ENCODE data around the gene CYP2A6.
"Not testable (repeated sequence)": the region's sequence is repeated elsewhere in the genome, so short reads cannot be mapped to it uniquely, and the experiment has no call there.

CYP2A6 gene

GRCh38 chr19:40850277-40850676 lies at the start of gene CYP2A6:
Gene CYP2A6 (minus strand): TSS chr19:40850447. CDS start chr19:40850426, 21 bp downstream.
- not testable (repeated sequence) for H3K9ac ChIP-seq, H3K27ac ChIP-seq, H3K4me1 ChIP-seq, H3K9me3 ChIP-seq, H4K20me1 ChIP-seq, H3K4me3 ChIP-seq, H3K4me2 ChIP-seq, H3K36me3 ChIP-seq, H3K27me3 ChIP-seq

GRCh38 chr19:40899964-40900363 lies 49.7 kb upstream of the CYP2A6 start:
- not testable (repeated sequence) for H3K4me2 ChIP-seq, H3K9ac ChIP-seq, H3K36me3 ChIP-seq, H3K27me3 ChIP-seq, H3K9me3 ChIP-seq, H4K20me1 ChIP-seq, H3K27ac ChIP-seq, H3K4me1 ChIP-seq, H3K4me3 ChIP-seq

GRCh38 chr19:40896843-40897789 lies 46.9 kb upstream of the CYP2A6 start:
- H4K20me1 ChIP-seq, H3K4me2 ChIP-seq, H3K4me1 ChIP-seq, H3K27me3 ChIP-seq, H3K4me3 ChIP-seq, H3K36me3 ChIP-seq, H3K9ac ChIP-seq, H3K9me3 ChIP-seq, H3K27ac ChIP-seq: not testable (repeated sequence)

GRCh38 chr19:40896418-40896796 lies 46.2 kb upstream of the CYP2A6 start:
- H3K36me3 ChIP-seq, result no peaks in the 10 kb centered on the region

GRCh38 chr19:40893112-40893511 lies 42.9 kb upstream of the CYP2A6 start:
- no peaks in the 10 kb centered on the region for H3K4me1 ChIP-seq
- H3K4me3 ChIP-seq, result no peak overlapping the region
- no peaks in the 10 kb centered on the region for H3K27me3 ChIP-seq
- no peaks in the 10 kb centered on the region for H3K36me3 ChIP-seq
- H3K4me2 ChIP-seq, result no peak overlapping the region
- no peaks in the 10 kb centered on the region for H3K9me3 ChIP-seq
- H4K20me1 ChIP-seq, result no peaks in the 10 kb centered on the region
- no peak for TF ChIP-seq Cebpa-rat (IDR thresholded peaks at IDR 0.05)
- no peak overlapping the region for H3K9ac ChIP-seq
- no peak overlapping the region for H3K27ac ChIP-seq

More at GRCh38 chr19:40896418-40896796, 46.2 kb upstream of the CYP2A6 start:
- Histone ChIP-seq H3K4me3 (no peak overlapping the region), H3K27ac (no peak overlapping the region), H4K20me1 (no peaks in the 10 kb centered on the region), H3K27me3 (no peaks in the 10 kb centered on the region), H3K9me3 (no peaks in the 10 kb centered on the region), H3K4me2 (no peak overlapping the region), H3K9ac (no peak overlapping the region), H3K4me1 (no peaks in the 10 kb centered on the region)
- no peak for TF ChIP-seq Cebpa-rat (IDR thresholded peaks at IDR 0.05)

GRCh38 chr19:40889366-40889765 lies 39.1 kb upstream of the CYP2A6 start:
- no peaks in the 10 kb centered on the region for H3K36me3 ChIP-seq
- no peaks in the 10 kb centered on the region for H3K4me1 ChIP-seq
- no peaks in the 10 kb centered on the region for H3K27me3 ChIP-seq
- H3K4me2 ChIP-seq, result no peak overlapping the region
- TF ChIP-seq Cebpa-rat (IDR thresholded peaks at IDR 0.05), result no peak
- H4K20me1 ChIP-seq, result no peaks in the 10 kb centered on the region
- H3K9ac ChIP-seq, result no peak overlapping the region
- no peaks in the 10 kb centered on the region for H3K9me3 ChIP-seq
- H3K4me3 ChIP-seq, result no peak overlapping the region
- H3K27ac ChIP-seq, result no peak overlapping the region

GRCh38 chr19:40888191-40888590 lies 37.9 kb upstream of the CYP2A6 start:
- H3K9ac ChIP-seq, result no peak overlapping the region
- H3K4me3 ChIP-seq, result no peak overlapping the region
- H3K27me3 ChIP-seq, result no peaks in the 10 kb centered on the region
- H3K36me3 ChIP-seq, result no peaks in the 10 kb centered on the region
- H4K20me1 ChIP-seq, result no peaks in the 10 kb centered on the region
- H3K4me1 ChIP-seq, result no peaks in the 10 kb centered on the region
- no peak overlapping the region for H3K27ac ChIP-seq
- no peaks in the 10 kb centered on the region for H3K9me3 ChIP-seq
- no peak for TF ChIP-seq Cebpa-rat (IDR thresholded peaks at IDR 0.05)
- H3K4me2 ChIP-seq, result no peak overlapping the region

GRCh38 chr19:40884187-40884931 lies 34.1 kb upstream of the CYP2A6 start:
- not testable (repeated sequence) for H4K20me1 ChIP-seq, H3K9me3 ChIP-seq, H3K4me1 ChIP-seq, H3K9ac ChIP-seq, H3K27me3 ChIP-seq, H3K4me3 ChIP-seq, H3K27ac ChIP-seq, H3K4me2 ChIP-seq, H3K36me3 ChIP-seq

- not testable (repeated sequence) for H3K4me2 ChIP-seq, H3K27ac ChIP-seq, H3K9me3 ChIP-seq, H3K4me3 ChIP-seq, H4K20me1 ChIP-seq, H3K9ac ChIP-seq, H3K4me1 ChIP-seq, H3K36me3 ChIP-seq, H3K27me3 ChIP-seq
Observed at GRCh38 chr19:40882062-40882461, 31.8 kb upstream of the CYP2A6 start, which contains the start of gene CYP2A7. Gene CYP2A7 (minus strand): TSS chr19:40882231. CDS start chr19:40882210, 21 bp downstream.

- H3K9ac ChIP-seq, H3K36me3 ChIP-seq, H3K9me3 ChIP-seq, H3K4me3 ChIP-seq, H3K27me3 ChIP-seq, H3K27ac ChIP-seq, H4K20me1 ChIP-seq, H3K4me1 ChIP-seq, H3K4me2 ChIP-seq: not testable (repeated sequence)
Observed at GRCh38 chr19:40879349-40879748, 29.1 kb upstream of the CYP2A6 start.

GRCh38 chr19:40875526-40875951 lies 25.3 kb upstream of the CYP2A6 start:
- not testable (repeated sequence) for H3K9ac ChIP-seq, H4K20me1 ChIP-seq, H3K27me3 ChIP-seq, H3K4me1 ChIP-seq, H3K36me3 ChIP-seq, H3K27ac ChIP-seq, H3K9me3 ChIP-seq
- Histone ChIP-seq H3K4me2 (peak overlapping the region; percentile 51), H3K4me3 (peak overlapping the region; percentile 33; the same call in 1 of the 2 replicates)

- not testable (repeated sequence) for H3K4me1 ChIP-seq, H4K20me1 ChIP-seq, H3K9ac ChIP-seq, H3K9me3 ChIP-seq, H3K27me3 ChIP-seq, H3K36me3 ChIP-seq, H3K27ac ChIP-seq
- Histone ChIP-seq H3K4me2 (peak overlapping the region; percentile 51), H3K4me3 (peak overlapping the region; percentile 33; the same call in 1 of the 2 replicates)
Observed at GRCh38 chr19:40874874-40875273, 24.6 kb upstream of the CYP2A6 start.

- not testable (repeated sequence) for H4K20me1 ChIP-seq, H3K27me3 ChIP-seq, H3K4me3 ChIP-seq, H3K36me3 ChIP-seq, H3K9ac ChIP-seq, H3K27ac ChIP-seq, H3K4me2 ChIP-seq, H3K9me3 ChIP-seq, H3K4me1 ChIP-seq
Observed at GRCh38 chr19:40873873-40874272, 23.6 kb upstream of the CYP2A6 start.
